ENCODE results near the gene NHS. TPM values are rescaled to one million over a fixed set of nuclear protein-coding genes. Genes with fewer than 3 reads are reported as not detected.
"Not testable (repeated sequence)": the region's sequence is repeated elsewhere in the genome, so short reads cannot be mapped to it uniquely, and the experiment has no call there.

The NHS gene
- total RNA-seq, 2 experiments from 2014 or later: 1.2 to 1.8 TPM

- Mint-ChIP-seq H3K27ac (no peak overlapping the region), H3K36me3 (no peaks in the 10 kb centered on the region), H3K4me1 (no peaks in the 10 kb centered on the region), H3K9me3 (no peaks in the 10 kb centered on the region), H3K4me3 (no peak overlapping the region), H3K27me3 (no peaks in the 10 kb centered on the region)
- DNase-seq (no peak), ATAC-seq (ENCODE audit: low read depth) (no peak)
- POLR2A ChIA-PET: no interaction called here
These were observed 67.9 kb downstream of the NHS start for GRCh38 chrX:17442898-17443297.

- Mint-ChIP-seq H3K27me3 (no peaks in the 10 kb centered on the region), H3K27ac (no peak overlapping the region), H3K36me3 (no peaks in the 10 kb centered on the region), H3K9me3 (no peaks in the 10 kb centered on the region), H3K4me1 (no peaks in the 10 kb centered on the region), H3K4me3 (no peak overlapping the region)
- DNase-seq (no peak), ATAC-seq (ENCODE audit: low read depth) (no peak)
- POLR2A ChIA-PET: no interaction called here
These were observed 68.6 kb downstream of the NHS start for GRCh38 chrX:17443556-17443955.

- H3K4me1 Mint-ChIP-seq; H3K4me3 Mint-ChIP-seq; H3K27ac Mint-ChIP-seq; H3K27me3 Mint-ChIP-seq; ATAC-seq (ENCODE audit: low read depth); H3K9me3 Mint-ChIP-seq; DNase-seq; H3K36me3 Mint-ChIP-seq; POLR2A ChIA-PET: not testable (repeated sequence)
These were observed 71.3 kb downstream of the NHS start for GRCh38 chrX:17446269-17446668.

GRCh38 chrX:17448188-17448587 lies 73.2 kb downstream of the NHS start:
- POLR2A ChIA-PET: no interaction called here
- Mint-ChIP-seq H3K27me3 (no peaks in the 10 kb centered on the region), H3K4me1 (no peaks in the 10 kb centered on the region), H3K4me3 (no peak overlapping the region), H3K36me3 (no peaks in the 10 kb centered on the region), H3K27ac (no peak overlapping the region), H3K9me3 (no peaks in the 10 kb centered on the region)
- ATAC-seq (ENCODE audit: low read depth) (no peak), DNase-seq (no peak)

- H3K4me1 Mint-ChIP-seq: no peaks in the 10 kb centered on the region
- no peaks in the 10 kb centered on the region for H3K9me3 Mint-ChIP-seq
- H3K36me3 Mint-ChIP-seq: no peaks in the 10 kb centered on the region
- ATAC-seq (ENCODE audit: low read depth): no peak
- H3K4me3 Mint-ChIP-seq: no peak overlapping the region
- no peaks in the 10 kb centered on the region for H3K27me3 Mint-ChIP-seq
- DNase-seq: no peak
- no peak overlapping the region for H3K27ac Mint-ChIP-seq
- POLR2A ChIA-PET: no interaction called here
These were observed 74.9 kb downstream of the NHS start for GRCh38 chrX:17449866-17450265.

GRCh38 chrX:17453788-17454187 lies 78.8 kb downstream of the NHS start:
- DNase-seq (no peak), ATAC-seq (ENCODE audit: low read depth) (no peak)
- no peaks in the 10 kb centered on the region for H3K9me3 Mint-ChIP-seq
- H3K4me3 Mint-ChIP-seq: no peak overlapping the region
- H3K4me1 Mint-ChIP-seq: no peaks in the 10 kb centered on the region
- H3K36me3 Mint-ChIP-seq: no peaks in the 10 kb centered on the region
- H3K27ac Mint-ChIP-seq: no peak overlapping the region
- no peaks in the 10 kb centered on the region for H3K27me3 Mint-ChIP-seq
- POLR2A ChIA-PET: no interaction called here

- ATAC-seq (ENCODE audit: low read depth): no peak
- Mint-ChIP-seq H3K27me3 (no peaks in the 10 kb centered on the region), H3K4me3 (no peak overlapping the region), H3K9me3 (no peaks in the 10 kb centered on the region), H3K4me1 (no peaks in the 10 kb centered on the region), H3K27ac (no peak overlapping the region), H3K36me3 (no peaks in the 10 kb centered on the region)
- DNase-seq: no peak
- POLR2A ChIA-PET: no interaction called here
These were observed 81.5 kb downstream of the NHS start for GRCh38 chrX:17456526-17456925.

GRCh38 chrX:17459008-17459611 lies 84.1 kb downstream of the NHS start:
- Mint-ChIP-seq H3K36me3 (no peaks in the 10 kb centered on the region), H3K4me3 (no peak overlapping the region), H3K27me3 (no peaks in the 10 kb centered on the region), H3K9me3 (no peaks in the 10 kb centered on the region), H3K27ac (no peak overlapping the region), H3K4me1 (no peaks in the 10 kb centered on the region)
- ATAC-seq (ENCODE audit: low read depth) (no peak), DNase-seq (no peak)
- POLR2A ChIA-PET: no interaction called here

- Mint-ChIP-seq H3K27ac (no peak overlapping the region), H3K36me3 (no peaks in the 10 kb centered on the region), H3K4me1 (no peaks in the 10 kb centered on the region), H3K4me3 (no peak overlapping the region), H3K27me3 (no peaks in the 10 kb centered on the region), H3K9me3 (no peaks in the 10 kb centered on the region)
- DNase-seq (no peak), ATAC-seq (ENCODE audit: low read depth) (no peak)
- POLR2A ChIA-PET: no interaction called here
These were observed 84.7 kb downstream of the NHS start for GRCh38 chrX:17459661-17460060.

- POLR2A ChIA-PET: no interaction called here
- ATAC-seq (ENCODE audit: low read depth) (no peak), DNase-seq (no peak)
- no peaks in the 10 kb centered on the region for H3K27me3 Mint-ChIP-seq
- no peak overlapping the region for H3K27ac Mint-ChIP-seq
- no peaks in the 10 kb centered on the region for H3K9me3 Mint-ChIP-seq
- no peaks in the 10 kb centered on the region for H3K4me1 Mint-ChIP-seq
- no peak overlapping the region for H3K4me3 Mint-ChIP-seq
- H3K36me3 Mint-ChIP-seq: no peaks in the 10 kb centered on the region
These were observed 87.9 kb downstream of the NHS start for GRCh38 chrX:17462881-17463280.

GRCh38 chrX:17464194-17464593 lies 89.2 kb downstream of the NHS start:
- DNase-seq (no peak), ATAC-seq (ENCODE audit: low read depth) (no peak)
- Mint-ChIP-seq H3K4me3 (no peak overlapping the region), H3K27ac (no peak overlapping the region), H3K36me3 (no peaks in the 10 kb centered on the region), H3K4me1 (no peaks in the 10 kb centered on the region), H3K9me3 (no peaks in the 10 kb centered on the region), H3K27me3 (no peaks in the 10 kb centered on the region)
- POLR2A ChIA-PET: no interaction called here

- no peaks in the 10 kb centered on the region for H3K9me3 Mint-ChIP-seq
- ATAC-seq (ENCODE audit: low read depth): no peak
- POLR2A ChIA-PET: no interaction called here
- H3K4me1 Mint-ChIP-seq: no peaks in the 10 kb centered on the region
- H3K27me3 Mint-ChIP-seq: no peaks in the 10 kb centered on the region
- H3K27ac Mint-ChIP-seq: no peak overlapping the region
- H3K4me3 Mint-ChIP-seq: no peak overlapping the region
- H3K36me3 Mint-ChIP-seq: no peaks in the 10 kb centered on the region
- no peak for DNase-seq
These were observed 90.2 kb downstream of the NHS start for GRCh38 chrX:17465201-17465600.

- DNase-seq: no peak
- POLR2A ChIA-PET: no interaction called here
- no peaks in the 10 kb centered on the region for H3K27me3 Mint-ChIP-seq
- no peaks in the 10 kb centered on the region for H3K9me3 Mint-ChIP-seq
- H3K36me3 Mint-ChIP-seq: no peaks in the 10 kb centered on the region
- no peak overlapping the region for H3K4me3 Mint-ChIP-seq
- H3K27ac Mint-ChIP-seq: no peak overlapping the region
- no peaks in the 10 kb centered on the region for H3K4me1 Mint-ChIP-seq
- no peak for ATAC-seq (ENCODE audit: low read depth)
These were observed 90.8 kb downstream of the NHS start for GRCh38 chrX:17465802-17466201.

GRCh38 chrX:17470136-17470535 lies 95.1 kb downstream of the NHS start:
- H3K9me3 Mint-ChIP-seq: no peaks in the 10 kb centered on the region
- no peak overlapping the region for H3K27ac Mint-ChIP-seq
- no peaks in the 10 kb centered on the region for H3K4me1 Mint-ChIP-seq
- ATAC-seq (ENCODE audit: low read depth): no peak
- DNase-seq: no peak
- H3K4me3 Mint-ChIP-seq: no peak overlapping the region
- H3K36me3 Mint-ChIP-seq: no peaks in the 10 kb centered on the region
- H3K27me3 Mint-ChIP-seq: no peaks in the 10 kb centered on the region
- POLR2A ChIA-PET: no interaction called here

- ATAC-seq (ENCODE audit: low read depth): no peak
- Mint-ChIP-seq H3K4me3 (no peak overlapping the region), H3K27ac (no peak overlapping the region), H3K4me1 (no peaks in the 10 kb centered on the region), H3K27me3 (no peaks in the 10 kb centered on the region), H3K36me3 (no peaks in the 10 kb centered on the region), H3K9me3 (no peaks in the 10 kb centered on the region)
- no peak for DNase-seq
- POLR2A ChIA-PET: no interaction called here
These were observed 96.1 kb downstream of the NHS start for GRCh38 chrX:17471121-17471520.
